H1 (cell line): Measurements from ENCODE around the gene SENP3. TPM values are rescaled to one million over a fixed set of nuclear protein-coding genes. Genes with fewer than 3 reads are reported as not detected.

Experiments
- ATF3 ChIP-seq: IDR thresholded peaks from 2 replicates; pipeline ENCODE4 v1.6.1; 2011; ENCODE audit warnings: low read depth, mild to moderate bottlenecking, low read length; ENCODE audit not compliant: insufficient read depth
- CEBPB ChIP-seq: IDR thresholded peaks from 2 replicates; pipeline ENCODE4 v1.6.1; 2012; ENCODE audit warnings: low read depth, low read length
- CTCF ChIP-seq, 3 experiments: IDR thresholded peaks; 1 replicate in 2 of 3; 2 replicates in 1 of 3; pipeline versions ENCODE4 v1.5.1 to v1.6.1; 2011; ENCODE audit warnings: low read length in 3 of 3, mild to moderate bottlenecking in 3 of 3, inconsistent platforms in 2 of 3, low read depth in 1 of 3, moderate library complexity in 1 of 3; ENCODE audit not compliant: insufficient read depth in 1 of 3; ENCODE audit errors: control extremely low read depth in 1 of 3
- MAFK ChIP-seq: IDR thresholded peaks from 2 replicates; pipeline ENCODE4 v1.6.1; 2012; ENCODE audit warnings: low read depth, mild to moderate bottlenecking, improper control_type of control experiment, low read length
- POLR2AphosphoS5 ChIP-seq: IDR thresholded peaks from 2 replicates; pipeline ENCODE4 v1.6.1; 2011; ENCODE audit warnings: low read depth, low read length
- TEAD4 ChIP-seq: IDR thresholded peaks from 2 replicates; pipeline ENCODE4 v1.6.1; 2012; ENCODE audit warnings: low read depth, low read length, inconsistent platforms, mixed read lengths
- polyA plus RNA-seq, 7 experiments: library from polyadenylated mRNA; depleted of rRNA in 3 of 7; stranded (reverse) in 5 of 7; unstranded in 2 of 7; fragments of >200 nt in 5 of 7; fragments of 200-250 nt in 2 of 7; gene quantifications; 1 replicate in 5 of 7; 2 replicates in 1 of 7; 4 replicates in 1 of 7; pipeline versions ENCODE4 v1.2.1 to v1.2.3, GENCODE V29; 2011 to 2013; ENCODE audit warnings: missing spikeins in 2 of 7, mixed read lengths in 2 of 7
- total RNA-seq: library from RNA; stranded (reverse); fragmentation: NEBNext Ultra II Directional; extraction: Animal tissue kit (Norgen Biotek cat#: 25700); gene quantifications from 2 replicates; pipeline ENCODE4 v1.2.1, GENCODE V29; 2021

SENP3 gene
- total and polyA plus RNA-seq, 2 of the 8 experiments (the other 6 are each of a cell fraction or from before 2014, with no cell fraction given): 86.2 to 129 TPM

GRCh38 chr17:7515911-7516610 is 45.7 kb upstream of the SENP3 start (continued):
- TF ChIP-seq TEAD4: no peak
- no peak for TF ChIP-seq CTCF (IDR thresholded peaks at IDR 0.05; ENCODE audit: control extremely low read depth in 1 of 3, insufficient read depth in 1 of 3, low read depth in 1 of 3, low read length in 3 of 3)
- no peak for TF ChIP-seq POLR2AphosphoS5
- no peak for TF ChIP-seq MAFK
- TF ChIP-seq ATF3: no peak
- no peak for TF ChIP-seq CEBPB
